ENCODE results near the gene BMP5. TPM values are rescaled to one million over a fixed set of nuclear protein-coding genes. Genes with fewer than 3 reads are reported as not detected.
A peak's percentile ranks its signal among the peaks of the same experiment; 100 is the strongest.

The BMP5 gene
- total RNA-seq, 1 donor from 2014 or later = not detected

DNA sequence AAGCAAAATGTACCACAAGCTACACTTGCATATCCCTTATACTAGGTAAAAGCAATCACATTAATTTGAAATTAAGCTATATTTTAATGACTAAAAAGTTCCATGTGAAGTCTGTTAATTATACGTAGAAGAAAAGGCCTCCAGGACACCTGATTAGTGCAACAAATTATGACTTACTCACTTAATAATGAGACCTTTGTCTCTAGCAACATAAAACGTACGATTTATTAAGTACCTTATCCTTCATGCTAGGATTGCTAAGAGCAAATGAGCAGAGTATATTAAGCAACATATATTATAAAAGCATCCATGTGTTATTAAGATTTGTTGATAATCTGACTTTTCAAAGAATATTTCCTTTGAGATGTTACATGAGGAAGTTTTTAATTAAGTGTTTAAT is 2.5 kb downstream of the BMP5 start:
- DNase-seq (ENCODE audit: low read depth) = no peak

DNA sequence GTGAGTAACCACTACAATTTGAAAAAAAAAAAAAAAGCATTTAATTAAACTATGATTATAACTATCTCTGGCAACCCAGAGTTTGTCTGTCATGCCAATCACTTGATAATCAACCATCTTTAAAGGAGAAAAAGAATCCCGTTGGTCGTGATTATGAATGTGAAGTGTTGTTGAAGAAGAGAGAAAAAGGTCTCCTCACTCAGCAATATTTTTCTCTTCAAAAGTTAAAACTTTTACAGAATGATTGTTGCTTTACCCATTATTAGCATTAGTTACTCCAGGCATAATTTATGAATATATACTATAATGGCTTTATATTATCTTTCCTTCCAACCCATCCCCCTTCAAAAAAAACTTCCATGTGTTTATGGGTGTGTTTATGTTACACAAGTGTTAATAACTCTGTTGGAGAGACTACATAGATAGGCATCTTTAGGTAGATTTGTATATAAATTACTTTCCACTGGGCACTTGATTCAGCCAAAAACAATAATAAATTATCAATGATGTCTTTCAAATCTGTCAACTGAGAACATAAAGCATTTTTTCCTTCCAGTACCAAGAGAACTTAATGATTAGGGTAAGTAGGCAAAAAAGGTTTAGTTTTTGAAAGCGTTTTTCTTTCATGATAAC is 5.1 kb downstream of the BMP5 start:
- no peak for DNase-seq (ENCODE audit: low read depth)

DNA sequence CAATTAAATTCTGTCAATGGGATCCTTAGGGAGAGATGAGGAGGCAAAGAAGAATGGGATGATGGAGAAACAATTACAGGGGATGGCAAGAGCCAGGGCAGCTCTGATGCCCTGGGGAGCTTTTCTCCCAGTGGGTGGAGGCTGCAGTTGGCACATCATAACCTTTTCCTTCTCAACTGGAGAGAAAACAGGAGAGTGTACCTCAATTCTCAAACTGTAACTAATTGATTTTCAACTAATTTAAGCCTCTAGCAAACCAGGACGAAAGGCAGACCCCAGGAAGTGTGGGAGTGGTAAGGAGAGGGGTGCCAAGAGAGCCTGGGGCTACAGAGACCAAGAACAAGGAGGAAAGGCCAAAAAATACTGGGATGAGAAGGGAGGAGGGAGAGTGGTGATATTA is 5.7 kb downstream of the BMP5 start:
- no peak for DNase-seq (ENCODE audit: low read depth)

DNA sequence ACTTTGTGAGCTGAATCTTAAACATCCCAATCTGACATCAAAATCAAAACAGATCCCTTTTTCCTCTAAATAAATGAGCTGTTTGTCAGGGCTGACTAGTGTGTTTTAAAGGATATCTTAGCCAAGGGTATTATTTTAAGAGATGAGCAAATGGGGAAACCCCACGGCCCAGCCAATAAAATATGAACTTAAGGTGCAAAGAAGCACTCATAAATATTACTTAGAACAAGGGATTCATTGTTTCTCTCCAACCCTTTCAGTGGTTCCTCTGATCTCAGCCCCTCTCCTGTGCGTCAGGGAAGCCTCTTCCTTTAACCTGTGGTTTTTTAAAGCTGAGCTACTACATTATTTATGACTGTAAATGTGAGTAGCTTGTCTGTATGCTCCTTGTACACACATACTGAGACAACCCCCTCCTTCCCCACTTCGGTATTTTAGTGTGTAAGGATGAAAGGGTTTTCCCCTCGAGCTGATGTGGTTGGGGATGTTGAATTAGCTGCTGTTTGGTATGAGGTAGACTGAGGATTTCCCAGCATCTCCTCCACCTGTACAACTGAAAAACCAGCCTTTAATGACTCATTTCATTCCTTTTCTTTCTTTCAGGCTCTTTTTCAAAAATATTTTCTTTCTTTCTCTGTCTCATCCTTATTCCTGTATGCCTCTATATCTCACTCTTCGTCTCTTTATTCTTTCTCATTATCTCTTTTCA is 6.5 kb downstream of the BMP5 start:
- peak; percentile 69 for DNase-seq (ENCODE audit: low read depth)

GRCh38 chr6:55868176-55868575 is 7.2 kb downstream of the BMP5 start:
- DNase-seq (ENCODE audit: low read depth) = no peak

DNA sequence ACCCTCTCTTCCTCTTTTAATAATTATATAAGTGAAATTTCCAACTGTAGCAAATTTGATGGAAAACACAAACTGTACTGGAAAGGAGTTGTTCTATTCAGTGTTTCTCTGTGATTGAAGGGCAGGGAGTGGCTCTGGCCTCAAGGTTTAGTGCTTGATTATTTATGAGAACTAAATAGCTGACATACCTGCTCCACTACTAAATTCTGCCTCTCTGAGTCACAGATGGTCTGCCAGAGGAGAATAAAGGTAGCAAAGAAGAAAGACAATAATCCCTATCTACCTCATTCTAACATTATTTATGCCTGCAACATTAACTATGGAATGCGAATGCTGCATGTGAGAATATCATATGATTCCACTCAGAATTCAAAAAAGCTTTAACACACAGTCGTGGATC is 9.3 kb downstream of the BMP5 start:
- DNase-seq (ENCODE audit: low read depth) = peak; percentile 82

- DNase-seq (ENCODE audit: low read depth) = peak; percentile 22
These were observed 22.1 kb downstream of the BMP5 start for GRCh38 chr6:55853008-55854001.

DNA sequence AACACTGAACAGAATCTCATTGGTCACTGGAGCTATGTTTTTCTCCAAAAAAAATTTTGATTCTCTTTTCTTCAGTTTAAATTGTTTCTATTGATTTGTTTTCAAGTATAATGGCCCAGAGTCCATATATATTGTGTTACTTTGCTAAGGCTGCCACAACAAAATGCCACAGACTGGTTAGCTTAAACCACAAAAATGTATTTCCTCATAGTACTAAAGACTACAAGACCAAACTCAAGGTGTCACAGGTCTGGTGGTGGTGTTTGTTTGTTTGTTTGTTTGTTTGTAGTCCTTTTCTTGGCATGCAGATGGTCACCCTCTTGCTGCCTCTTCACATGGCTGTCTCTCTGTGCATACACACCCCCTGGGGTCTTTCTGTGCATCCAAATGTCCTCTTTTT is 34.0 kb downstream of the BMP5 start:
- peak; percentile 17 for DNase-seq (ENCODE audit: low read depth)

DNA sequence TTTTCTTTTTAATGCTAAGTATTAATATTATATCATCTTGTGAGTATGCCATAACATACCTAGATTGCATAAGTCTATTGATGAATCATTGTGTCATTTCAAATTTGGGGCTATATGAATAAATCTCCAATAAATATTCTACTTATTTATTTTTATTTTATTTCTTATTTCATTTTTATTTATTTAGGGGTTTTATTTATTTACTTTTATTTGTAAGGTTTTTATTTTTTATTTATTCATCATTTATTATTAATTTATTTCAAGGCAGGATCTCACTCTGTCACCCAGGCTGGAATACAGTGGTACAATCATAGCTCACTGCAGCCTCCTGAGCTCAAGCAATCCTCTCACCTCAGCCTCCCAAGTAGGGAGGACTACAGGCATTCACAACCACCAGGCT is 36.3 kb downstream of the BMP5 start:
- DNase-seq (ENCODE audit: low read depth) = no peak

GRCh38 chr6:55836945-55837344 is 38.4 kb downstream of the BMP5 start:
- DNase-seq (ENCODE audit: low read depth) = no peak

GRCh38 chr6:55836481-55836880 is 38.9 kb downstream of the BMP5 start:
- DNase-seq (ENCODE audit: low read depth) = no peak

DNA sequence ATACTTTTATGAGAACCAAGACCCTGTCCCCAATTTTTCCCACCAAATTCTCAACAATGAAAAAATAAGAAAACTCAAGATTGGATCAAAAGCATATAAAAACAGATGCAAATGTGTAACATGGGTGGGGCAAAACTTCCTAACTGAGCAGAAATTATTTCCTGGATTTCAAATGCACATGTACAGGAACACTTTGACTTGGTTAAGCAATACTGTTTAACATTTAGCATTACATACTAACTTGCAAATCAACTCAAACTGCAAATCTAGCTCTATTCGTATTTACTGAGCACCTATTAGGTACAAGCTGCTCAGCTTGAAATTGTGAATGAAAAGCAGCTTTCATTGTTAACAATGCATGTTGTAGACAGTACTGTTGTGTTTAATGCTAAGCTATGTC is 40.2 kb downstream of the BMP5 start:
- DNase-seq (ENCODE audit: low read depth) = no peak

- no peak for DNase-seq (ENCODE audit: low read depth)
These were observed 42.1 kb downstream of the BMP5 start for GRCh38 chr6:55833284-55833683.

DNA sequence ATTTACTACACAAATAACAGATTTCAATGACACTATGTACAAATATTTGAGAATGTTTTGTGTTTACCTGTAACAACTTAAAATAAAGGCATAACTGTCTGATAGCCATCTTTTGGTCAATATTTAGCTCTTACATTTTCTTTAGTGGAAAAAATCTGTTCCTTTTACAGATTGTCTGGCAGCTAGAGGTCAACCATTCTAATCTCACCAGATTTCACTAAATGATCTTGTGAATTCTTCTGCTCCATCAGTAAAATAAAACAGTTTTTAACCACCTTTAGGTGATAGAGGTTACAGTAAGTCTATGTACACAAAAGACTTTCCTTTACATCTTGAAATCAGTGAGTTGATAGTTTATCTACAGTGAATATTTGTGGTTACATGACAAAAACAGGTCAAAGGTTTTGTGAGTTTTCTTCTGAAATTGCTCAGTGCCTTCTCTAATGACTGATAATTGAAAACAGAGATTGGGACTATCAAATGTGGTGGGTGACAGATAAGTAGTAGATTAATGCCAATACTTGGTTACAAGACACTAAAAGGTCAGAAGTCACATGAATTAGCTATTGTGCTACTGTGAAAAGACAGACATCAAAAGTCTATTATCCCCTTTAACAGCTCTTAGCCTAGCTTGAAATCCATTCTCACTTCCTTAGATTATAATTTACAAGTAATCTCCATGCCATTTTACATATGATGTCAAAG is 47.4 kb downstream of the BMP5 start:
- no peak for DNase-seq (ENCODE audit: low read depth)

- no peak for DNase-seq (ENCODE audit: low read depth)
These were observed 48.4 kb downstream of the BMP5 start for GRCh38 chr6:55826941-55827340.

DNA sequence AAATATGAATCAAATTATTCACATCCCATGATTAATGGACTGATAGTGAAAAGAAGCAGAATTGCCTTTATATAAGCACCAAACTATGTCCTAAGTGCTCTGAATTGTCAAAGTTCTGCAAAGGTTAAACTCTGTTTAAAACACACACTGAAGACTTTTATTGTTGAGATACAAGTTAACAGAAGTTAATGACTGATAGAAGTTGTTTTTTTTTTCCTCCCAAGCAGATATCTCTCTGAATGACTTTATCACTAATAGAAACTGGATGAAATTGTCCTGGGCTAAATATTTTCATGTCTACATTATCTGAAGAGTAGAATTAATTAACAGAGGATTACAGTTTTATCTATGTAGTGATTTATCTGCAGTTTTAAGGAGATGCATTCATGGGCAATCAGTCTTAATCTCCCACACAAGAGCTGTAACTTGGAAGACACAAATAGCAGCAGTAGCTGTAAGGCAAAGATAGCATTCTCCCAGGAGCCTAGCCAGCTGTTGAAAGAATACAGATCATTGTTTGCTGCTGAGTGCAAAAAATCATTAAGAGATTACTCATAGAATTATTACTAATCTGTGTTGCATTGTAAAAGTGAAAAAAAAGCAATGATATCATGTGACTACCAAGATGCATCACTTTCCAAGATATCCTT is 49.9 kb downstream of the BMP5 start:
- DNase-seq (ENCODE audit: low read depth) = peak; percentile 88

DNA sequence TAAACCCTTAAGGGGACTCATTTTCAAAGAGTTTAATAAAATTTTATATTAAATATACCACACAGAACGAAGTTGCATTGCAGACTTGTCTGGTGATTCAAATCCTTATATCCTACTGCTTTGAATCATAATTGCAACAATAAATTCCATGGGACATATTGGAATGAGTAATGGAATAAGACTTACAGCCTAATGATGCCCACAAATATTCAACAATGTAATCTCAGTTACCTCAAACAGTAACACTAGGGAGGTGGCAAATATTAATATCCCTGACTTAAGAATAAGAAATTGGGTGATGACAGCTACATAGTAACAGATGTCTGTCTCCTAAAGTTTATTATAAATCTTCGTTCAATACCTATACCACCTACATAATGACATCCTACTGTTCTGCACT is 52.6 kb downstream of the BMP5 start:
- no peak for DNase-seq (ENCODE audit: low read depth)

- no peak for DNase-seq (ENCODE audit: low read depth)
These were observed 53.4 kb downstream of the BMP5 start for GRCh38 chr6:55822005-55822404.

DNA sequence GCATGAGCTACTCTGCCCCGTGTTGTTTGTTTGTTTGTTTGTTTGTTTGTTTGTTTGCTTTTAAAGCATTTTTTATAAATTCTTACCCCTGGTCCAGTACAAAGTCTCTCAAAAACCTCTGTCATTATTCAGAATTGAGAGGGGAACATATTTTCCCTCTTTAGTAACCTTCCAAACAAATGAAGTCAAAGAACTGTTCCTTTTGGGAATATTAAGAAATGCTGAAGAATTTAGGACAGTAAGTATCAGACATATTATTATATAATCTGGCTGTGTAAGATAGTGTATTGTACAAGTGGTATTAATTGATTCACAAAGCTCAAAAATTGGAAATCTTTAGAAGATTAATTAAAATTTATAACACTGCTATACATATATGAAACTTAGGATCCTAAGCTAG is 54.7 kb downstream of the BMP5 start:
- DNase-seq (ENCODE audit: low read depth) = no peak

- no peak for DNase-seq (ENCODE audit: low read depth)
These were observed 55.6 kb downstream of the BMP5 start for GRCh38 chr6:55819811-55820210.

DNA sequence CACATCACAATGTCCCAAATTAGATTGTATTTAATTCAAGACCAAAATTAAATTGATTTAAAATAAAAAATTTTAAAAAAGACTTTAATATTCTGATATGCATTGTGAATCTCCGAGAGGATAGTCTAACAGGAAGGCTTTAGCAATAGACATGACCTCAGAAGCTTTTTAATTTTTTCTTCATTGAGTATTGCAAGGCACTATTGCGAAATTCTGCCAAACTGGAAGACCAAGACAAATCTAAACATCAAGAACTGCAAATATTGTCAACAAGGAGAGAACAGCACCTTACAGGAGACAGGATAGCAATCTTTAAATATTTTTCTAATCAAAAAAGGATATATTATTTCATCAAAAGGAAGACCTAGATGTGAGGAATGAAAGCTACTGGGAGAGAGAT is 56.9 kb downstream of the BMP5 start:
- DNase-seq (ENCODE audit: low read depth) = no peak
